ENCODE measurements around the gene UBE2L5. TPM values are rescaled to one million over a fixed set of nuclear protein-coding genes. Genes with fewer than 3 reads are reported as not detected.
"Not testable (repeated sequence)": the region's sequence is repeated elsewhere in the genome, so short reads cannot be mapped to it uniquely, and the experiment has no call there.

The UBE2L5 gene
- total and polyA plus RNA-seq, 3 donors from 2014 or later: 33.4 to 108 (median 36.4) TPM

- intact Hi-C loops (cut with DNase I; ENCODE audit: low total_unique reads): no loop called here
- H3K27me3 ChIP-seq: no peaks in the 10 kb centered on the region
- TF ChIP-seq CTCF (IDR thresholded peaks at IDR 0.05) (no peak), POLR2A (IDR thresholded peaks at IDR 0.05) (no peak)
- H3K27ac ChIP-seq: no peak overlapping the region
- no peaks in the 10 kb centered on the region for H3K36me3 ChIP-seq (ENCODE audit: low read depth, missing control alignments)
- H3K4me1 ChIP-seq: no peaks in the 10 kb centered on the region
- no peaks in the 10 kb centered on the region for H3K9me3 ChIP-seq
- no peak overlapping the region for H3K4me3 ChIP-seq
- 86 to 96% methylated on average over 3 of the region's 3 CpGs for WGBS, 2 donors
- no peak for DNase-seq
Observed at GRCh38 chr13:30438286-30438685, 16.0 kb downstream of the UBE2L5 start.

- H3K4me3 ChIP-seq: no peak overlapping the region
- TF ChIP-seq POLR2A (IDR thresholded peaks at IDR 0.05): no peak
- no peak for TF ChIP-seq CTCF (IDR thresholded peaks at IDR 0.05)
- no peaks in the 10 kb centered on the region for H3K36me3 ChIP-seq (ENCODE audit: low read depth, missing control alignments)
- WGBS, 2 donors: 59 to 65% methylated on average over 8 of the region's 8 CpGs
- H3K27me3 ChIP-seq: no peaks in the 10 kb centered on the region
- H3K27ac ChIP-seq: no peak overlapping the region
- H3K4me1 ChIP-seq: no peaks in the 10 kb centered on the region
- no peaks in the 10 kb centered on the region for H3K9me3 ChIP-seq
- no peak for DNase-seq
- intact Hi-C loops (cut with DNase I; ENCODE audit: low total_unique reads): no loop called here
Observed at GRCh38 chr13:30440910-30441703, 18.8 kb downstream of the UBE2L5 start.

- H3K36me3 ChIP-seq (ENCODE audit: low read depth, missing control alignments): no peaks in the 10 kb centered on the region
- no peaks in the 10 kb centered on the region for H3K27me3 ChIP-seq
- no peak overlapping the region for H3K4me3 ChIP-seq
- H3K9me3 ChIP-seq: no peaks in the 10 kb centered on the region
- intact Hi-C loops (cut with DNase I; ENCODE audit: low total_unique reads): no loop called here
- no peak overlapping the region for H3K27ac ChIP-seq
- H3K4me1 ChIP-seq: no peaks in the 10 kb centered on the region
- TF ChIP-seq POLR2A (IDR thresholded peaks at IDR 0.05) (no peak), CTCF (IDR thresholded peaks at IDR 0.05) (no peak)
- 67 to 73% methylated on average over 5 of the region's 5 CpGs for WGBS, 2 donors
- DNase-seq: no peak
Observed at GRCh38 chr13:30442926-30443325, 20.6 kb downstream of the UBE2L5 start.

- H3K4me1 ChIP-seq; H3K36me3 ChIP-seq (ENCODE audit: low read depth, missing control alignments); H3K27ac ChIP-seq; H3K27me3 ChIP-seq; H3K9me3 ChIP-seq; intact Hi-C loops (cut with DNase I; ENCODE audit: low total_unique reads); DNase-seq; H3K4me3 ChIP-seq: not testable (repeated sequence)
- WGBS, 2 donors: 87 to 95% methylated on average over 3 of the region's 3 CpGs
Observed at GRCh38 chr13:30443491-30443890, 21.2 kb downstream of the UBE2L5 start.

GRCh38 chr13:30443957-30444404 lies 21.7 kb downstream of the UBE2L5 start:
- Histone ChIP-seq H3K27ac (no peak overlapping the region), H3K36me3 (ENCODE audit: low read depth, missing control alignments) (no peaks in the 10 kb centered on the region), H3K9me3 (no peaks in the 10 kb centered on the region), H3K27me3 (no peaks in the 10 kb centered on the region), H3K4me1 (no peaks in the 10 kb centered on the region), H3K4me3 (no peak overlapping the region)
- no peak for DNase-seq
- 92 to 96% methylated on average over 6 to 12 of the region's 12 CpGs for WGBS, 2 donors
- TF ChIP-seq CTCF (IDR thresholded peaks at IDR 0.05) (no peak), POLR2A (IDR thresholded peaks at IDR 0.05) (no peak)
- intact Hi-C loops (cut with DNase I; ENCODE audit: low total_unique reads): no loop called here

Measured in testis (tissue), 3 donors.